Fibroblast of mammary gland (primary cell): Measurements from ENCODE around the gene STARD13.
A peak's percentile ranks its signal among the peaks of the same experiment; 100 is the strongest.

Experiments
- DNase-seq: peaks from one replicate; pipeline ENCODE4 v3.0.0-alpha.2; 2010; ENCODE audit warnings: low read depth
- H3K4me3 ChIP-seq: 2 replicates; pipeline ENCODE4 v1.5.1; 2011; ENCODE audit warnings: low read depth, mild to moderate bottlenecking, low read length, moderate library complexity; ENCODE audit not compliant: control insufficient read depth
- TF ChIP-seq, protein P1 (sequence below): conservative IDR thresholded peaks from 2 replicates; pipeline ENCODE4 v1.5.1; 2011; ENCODE audit warnings: low read depth, low read length, inconsistent platforms; ENCODE audit not compliant: control insufficient read depth, insufficient read depth

STARD13 gene

DNA sequence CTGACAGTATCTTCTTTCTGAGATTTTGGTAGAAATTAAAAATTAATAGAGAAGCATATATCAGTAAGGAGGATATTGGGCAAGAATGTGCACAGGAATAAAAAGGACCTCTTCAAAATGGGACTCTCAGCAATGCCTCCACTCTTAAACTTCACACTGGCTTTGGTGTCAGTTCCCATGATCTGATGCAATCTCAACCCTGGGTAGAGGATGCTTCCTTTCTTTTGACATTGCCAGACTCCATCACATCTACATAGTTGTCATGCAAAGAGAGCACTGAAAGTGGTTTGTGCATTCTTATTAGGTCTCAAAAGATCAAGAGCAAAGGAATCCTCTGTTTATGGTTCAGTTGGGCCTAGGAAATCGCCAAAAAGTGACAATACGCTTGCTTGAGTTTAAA, 26.3 kb downstream of the STARD13 start:
- TF ChIP-seq, protein P1, sequence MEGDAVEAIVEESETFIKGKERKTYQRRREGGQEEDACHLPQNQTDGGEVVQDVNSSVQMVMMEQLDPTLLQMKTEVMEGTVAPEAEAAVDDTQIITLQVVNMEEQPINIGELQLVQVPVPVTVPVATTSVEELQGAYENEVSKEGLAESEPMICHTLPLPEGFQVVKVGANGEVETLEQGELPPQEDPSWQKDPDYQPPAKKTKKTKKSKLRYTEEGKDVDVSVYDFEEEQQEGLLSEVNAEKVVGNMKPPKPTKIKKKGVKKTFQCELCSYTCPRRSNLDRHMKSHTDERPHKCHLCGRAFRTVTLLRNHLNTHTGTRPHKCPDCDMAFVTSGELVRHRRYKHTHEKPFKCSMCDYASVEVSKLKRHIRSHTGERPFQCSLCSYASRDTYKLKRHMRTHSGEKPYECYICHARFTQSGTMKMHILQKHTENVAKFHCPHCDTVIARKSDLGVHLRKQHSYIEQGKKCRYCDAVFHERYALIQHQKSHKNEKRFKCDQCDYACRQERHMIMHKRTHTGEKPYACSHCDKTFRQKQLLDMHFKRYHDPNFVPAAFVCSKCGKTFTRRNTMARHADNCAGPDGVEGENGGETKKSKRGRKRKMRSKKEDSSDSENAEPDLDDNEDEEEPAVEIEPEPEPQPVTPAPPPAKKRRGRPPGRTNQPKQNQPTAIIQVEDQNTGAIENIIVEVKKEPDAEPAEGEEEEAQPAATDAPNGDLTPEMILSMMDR, result no peak
- no peak overlapping the region for H3K4me3 ChIP-seq
- DNase-seq, result peak; percentile 34

DNA sequence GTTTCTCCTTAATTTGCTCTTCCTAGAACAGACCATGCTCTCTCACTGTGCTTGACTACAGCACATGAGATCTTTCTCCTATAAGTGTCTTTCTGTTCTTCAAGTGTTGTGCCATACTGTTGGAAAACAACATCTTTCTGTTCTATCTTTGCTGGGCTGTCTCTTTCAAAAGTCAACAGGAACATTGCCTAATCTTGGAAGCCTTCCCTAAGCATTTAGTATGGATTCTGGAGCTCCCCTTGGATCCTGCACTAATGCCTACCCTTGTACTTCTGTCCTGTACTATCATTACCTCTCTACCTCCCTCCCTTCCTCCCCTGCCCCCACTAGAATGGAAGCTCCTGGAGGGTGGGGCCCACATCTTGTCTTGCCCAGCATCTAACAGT, 26.8 kb downstream of the STARD13 start:
- H3K4me3 ChIP-seq, result no peak overlapping the region
- peak; percentile 74 for DNase-seq
- TF ChIP-seq, protein P1, result no peak

DNA sequence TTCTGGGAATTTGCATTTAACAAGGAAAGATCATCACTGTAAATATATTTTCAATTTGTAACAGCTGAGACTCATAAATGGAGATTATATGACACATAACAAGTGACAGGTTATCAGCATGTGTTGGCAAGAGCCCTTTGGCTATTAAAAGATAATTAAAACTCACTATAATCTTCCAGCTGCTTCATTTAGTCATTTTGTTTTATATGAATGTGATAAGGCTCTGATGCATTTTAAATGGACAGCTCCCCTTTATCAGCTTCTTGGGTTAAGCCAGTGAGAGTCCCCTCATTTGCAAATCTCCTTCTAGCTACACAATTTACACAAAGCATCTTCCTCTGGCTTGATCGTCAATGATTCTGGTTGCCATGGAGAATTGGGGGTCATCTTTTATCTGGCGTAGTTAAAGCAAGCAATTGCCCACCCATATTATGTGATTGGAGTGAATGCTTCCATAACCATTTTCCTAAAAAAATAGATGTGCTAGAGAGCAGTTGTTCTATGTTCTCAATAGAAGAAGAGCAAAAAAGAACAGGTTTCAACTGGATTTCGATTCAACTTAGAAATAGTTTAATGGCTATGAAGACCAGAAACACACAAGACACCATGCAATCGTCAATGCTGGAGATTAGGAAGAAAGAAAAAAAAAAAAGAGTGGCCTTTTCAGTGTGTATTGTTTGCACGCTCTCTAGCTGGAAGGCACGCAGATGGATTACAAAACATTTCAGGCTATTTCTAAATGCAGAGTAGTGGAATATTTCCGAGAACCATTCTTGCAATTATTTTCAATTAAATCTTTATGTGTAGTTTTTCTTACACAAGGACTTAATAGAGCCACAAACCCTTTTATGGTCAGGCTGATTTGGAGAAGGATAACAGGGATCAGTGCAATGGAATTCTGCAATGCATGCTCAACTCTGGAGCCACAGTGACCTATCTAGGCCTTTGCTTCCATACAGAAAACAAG, 27.4 kb downstream of the STARD13 start:
- H3K4me3 ChIP-seq, result no peak overlapping the region
- TF ChIP-seq, protein P1, result no peak
- no peak for DNase-seq

DNA sequence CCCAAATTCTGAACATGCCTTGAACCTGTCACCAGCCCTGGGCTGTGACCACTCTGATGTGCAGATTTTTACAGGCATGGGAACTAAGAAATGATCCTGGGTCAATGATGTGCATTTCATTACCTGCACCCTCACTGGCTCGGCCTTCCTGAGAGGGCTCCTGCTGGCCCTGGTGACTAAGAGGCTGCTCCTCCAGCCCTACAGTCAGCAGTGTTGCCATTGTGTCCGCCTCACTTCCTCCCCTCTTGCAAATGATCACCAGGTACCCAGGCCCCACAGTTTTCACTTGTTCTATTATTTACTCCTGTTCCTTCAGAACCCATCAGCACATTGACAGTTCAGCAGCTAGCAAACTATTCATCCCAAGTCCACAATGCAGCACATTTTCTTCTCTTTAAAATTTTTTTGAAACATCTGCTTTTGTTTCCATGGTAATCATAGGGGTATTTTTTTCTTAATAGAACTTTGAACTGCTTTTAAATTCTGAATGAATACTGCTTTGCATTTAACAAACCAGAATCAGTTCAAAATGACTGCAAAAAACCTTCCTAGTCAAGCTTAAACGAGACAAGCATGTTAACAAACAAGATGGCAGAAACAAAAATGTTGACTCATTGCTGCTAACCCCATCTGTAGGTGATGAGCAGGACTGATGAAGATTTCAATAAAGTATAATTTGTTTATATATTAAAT, 29.3 kb downstream of the STARD13 start:
- TF ChIP-seq, protein P1, result no peak
- no peak overlapping the region for H3K4me3 ChIP-seq
- no peak for DNase-seq

DNA sequence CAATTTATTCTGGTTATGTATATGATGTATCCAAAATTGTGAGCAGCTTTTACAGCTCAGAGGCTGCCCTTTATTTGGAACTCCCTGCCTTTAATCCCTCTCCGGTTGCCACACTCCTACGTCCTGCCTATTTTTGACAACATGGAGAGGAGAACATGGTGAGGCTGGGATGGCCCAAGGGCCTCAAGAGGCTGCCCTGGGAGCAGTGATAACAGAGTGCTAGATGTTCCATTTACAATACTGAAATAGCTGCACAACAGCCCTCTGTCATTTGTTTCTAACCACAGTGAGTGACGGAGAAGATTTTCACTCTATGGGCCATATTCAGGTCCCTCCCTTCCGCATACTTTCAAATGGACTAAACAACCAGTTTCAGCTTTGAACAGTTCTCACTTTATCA, 33.4 kb downstream of the STARD13 start:
- TF ChIP-seq, protein P1, result no peak
- DNase-seq, result no peak
- no peak overlapping the region for H3K4me3 ChIP-seq

DNA sequence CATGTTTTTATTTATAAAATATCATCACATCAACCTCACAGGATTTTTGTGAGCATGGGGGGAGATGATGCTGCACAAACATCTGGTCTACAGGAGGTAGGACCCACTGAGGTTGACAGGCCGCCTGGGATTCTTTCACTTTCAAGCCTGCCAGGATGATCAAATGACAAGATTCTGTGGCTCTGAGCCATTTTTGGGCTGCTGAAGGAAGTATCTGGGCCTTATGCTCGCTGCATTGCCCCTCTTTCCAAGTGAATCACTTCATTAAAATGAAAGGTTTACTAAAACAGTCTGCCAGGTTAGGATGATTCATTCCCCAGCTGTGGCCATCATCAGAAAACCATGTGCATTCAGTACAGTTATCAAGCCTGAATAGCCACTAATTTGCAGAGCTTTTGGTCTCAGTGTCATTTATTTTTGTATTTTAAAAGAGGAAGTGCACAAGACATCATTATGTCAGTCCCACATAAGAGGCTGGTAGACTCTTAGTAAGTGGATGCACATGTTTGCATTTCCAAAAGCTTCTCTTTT, 34.4 kb downstream of the STARD13 start:
- TF ChIP-seq, protein P1, result no peak
- DNase-seq, result peak; percentile 98
- no peak overlapping the region for H3K4me3 ChIP-seq
